T-cell (primary cell): ENCODE data around the gene PTEN. TPM values are rescaled to one million over a fixed set of nuclear protein-coding genes. Genes with fewer than 3 reads are reported as not detected.
"Not testable (repeated sequence)": the region's sequence is repeated elsewhere in the genome, so short reads cannot be mapped to it uniquely, and the experiment has no call there.

Experiments used
- ATAC-seq, 4 experiments: fragments of 200-7000 bp in 3 of 4; fragments of 150-1000 bp in 1 of 4; cut with Tn5 transposase; replicated peaks in 1 of 4; 1 replicate in 3 of 4; 2 replicates in 1 of 4; pipeline ENCODE4 v1.10.0; 2021; ENCODE audit warnings: moderate library complexity in 3 of 4, mild to moderate bottlenecking in 2 of 4, moderate number of reproducible peaks in 1 of 4
- CTCF ChIA-PET, 2 donors: fragments of 300-600 bp; sonication (Branson Sonifier 250); formaldehyde crosslinking; loops; one replicate each; lab custom pipeline; 2022; ENCODE audit warnings: antibody characterized with exemption in 2 of 2; lab: Charles Lee
- POLR2A ChIA-PET, 2 donors: fragments of 300-600 bp; sonication (Branson Sonifier 250); formaldehyde crosslinking; loops; one replicate each; lab custom pipeline; 2022; ENCODE audit warnings: antibody characterized with exemption in 2 of 2; lab: Charles Lee
- DNase-seq, 35 experiments: peaks; one replicate each; pipeline versions ENCODE4 v3.0.0 to v3.0.0-alpha.2; 2013 to 2023
- H3K27ac ChIP-seq: one replicate; pipeline ENCODE4 v1.5.1; 2013; ENCODE audit warnings: low read length
- H3K27me3 ChIP-seq, 2 experiments: replicated peaks in 1 of 2; 1 replicate in 1 of 2; 2 replicates in 1 of 2; pipeline versions ENCODE4 v1.6.1 to v1.7.0; 2013; ENCODE audit warnings: low read length in 1 of 2, mixed read lengths in 1 of 2; ENCODE audit not compliant: control insufficient read depth in 2 of 2, insufficient read depth in 2 of 2; ENCODE audit errors: extremely low read depth in 1 of 2
- H3K36me3 ChIP-seq, 2 donors: 1 replicate in 1 of 2; 2 replicates in 1 of 2; pipeline versions ENCODE4 v1.6.1 to v1.7.0; 2013; ENCODE audit warnings: low read length in 1 of 2; ENCODE audit not compliant: control insufficient read depth in 2 of 2, insufficient read depth in 1 of 2; ENCODE audit errors: extremely low read depth in 1 of 2
- H3K4me1 ChIP-seq, 2 experiments: 1 replicate in 1 of 2; 2 replicates in 1 of 2; pipeline versions ENCODE4 v1.6.1 to v1.7.0; 2013; ENCODE audit warnings: low read length in 2 of 2, mixed read lengths in 1 of 2; ENCODE audit not compliant: insufficient read depth in 2 of 2, control insufficient read depth in 1 of 2; ENCODE audit errors: extremely low read depth in 1 of 2
- H3K4me3 ChIP-seq, 2 donors: 1 replicate in 1 of 2; 2 replicates in 1 of 2; pipeline versions ENCODE4 v1.5.1 to v1.7.0; 2013; ENCODE audit warnings: mild to moderate bottlenecking in 2 of 2, low read length in 1 of 2, moderate library complexity in 1 of 2; ENCODE audit not compliant: control insufficient read depth in 1 of 2; ENCODE audit errors: extremely low read depth in 1 of 2
- H3K9me3 ChIP-seq: 2 replicates; pipeline ENCODE4 v1.7.0; 2013
- H3K27ac Mint-ChIP-seq, 2 donors: one replicate each; pipeline ENCODE4 v1.8.0; 2020 to 2021; ENCODE audit warnings: mild to moderate bottlenecking in 2 of 2, mixed read lengths in 2 of 2
- H3K27me3 Mint-ChIP-seq, 2 donors: one replicate each; pipeline ENCODE4 v1.8.0; 2021 to 2022; ENCODE audit warnings: mixed read lengths in 2 of 2
- H3K36me3 Mint-ChIP-seq: one replicate; pipeline ENCODE4 v1.8.0; 2021; ENCODE audit warnings: mixed read lengths
- H3K4me1 Mint-ChIP-seq, 3 donors: one replicate each; pipeline ENCODE4 v1.8.0; 2020 to 2022; ENCODE audit warnings: mixed read lengths in 3 of 3, mild to moderate bottlenecking in 1 of 3
- H3K4me3 Mint-ChIP-seq, 3 donors: one replicate each; pipeline ENCODE4 v1.8.0; 2020 to 2022; ENCODE audit warnings: mild to moderate bottlenecking in 3 of 3, mixed read lengths in 3 of 3, moderate library complexity in 3 of 3
- H3K9me3 Mint-ChIP-seq, 3 donors: one replicate each; pipeline ENCODE4 v1.8.0; 2020 to 2022; ENCODE audit warnings: mixed read lengths in 3 of 3
- WGBS: methylation state at CpG from one replicate; pipeline ENCODE4 v1.1.5; 2013; ENCODE audit warnings: missing lambda C conversion rate; ENCODE audit not compliant: insufficient coverage; 5-methylcytosine and 5-hydroxymethylcytosine counted together
- total RNA-seq, 35 experiments: library from RNA in 6 of 35; stranded (reverse) in 6 of 35; fragments of 120-200 nt in 1 of 35; gene quantifications; one replicate each; pipeline versions ENCODE4 v1.2.1 to v1.2.4 and lab custom pipeline; 2013 to 2026

The PTEN gene
- total RNA-seq, 5 donors from 2014 or later (not counting 1 experiment from before 2014, with no cell fraction given) = 59.9 to 98.7 (median 66.9) TPM

- no peak overlapping the region for H3K27ac Mint-ChIP-seq
- no peak overlapping the region for H3K27ac ChIP-seq
- CTCF ChIA-PET = interaction anchor here in 1 of 2 donors (0.7 kb wide), 1 partner anchor 519 kb away, joined by 3 read pairs; no protein-coding TSS in a partner anchor
- H3K9me3 Mint-ChIP-seq = no peaks in the 10 kb centered on the region
- no peak overlapping the region for H3K4me3 Mint-ChIP-seq
- no peak overlapping the region for H3K4me3 ChIP-seq
- no peak for DNase-seq
- H3K27me3 Mint-ChIP-seq = no peaks in the 10 kb centered on the region
- WGBS = 100% methylated on average over 3 of the region's 4 CpGs
- H3K4me1 ChIP-seq = no peaks in the 10 kb centered on the region
- H3K36me3 ChIP-seq = no peaks in the 10 kb centered on the region
- POLR2A ChIA-PET = no interaction called here
- peaks cover 3% of the 10 kb centered on the region for H3K36me3 Mint-ChIP-seq
- H3K9me3 ChIP-seq = no peaks in the 10 kb centered on the region
- H3K27me3 ChIP-seq = no peaks in the 10 kb centered on the region
- no peak for ATAC-seq
- H3K4me1 Mint-ChIP-seq = no peaks in the 10 kb centered on the region
Observed at GRCh38 chr10:87843714-87844113, 19.7 kb upstream of the PTEN start.

GRCh38 chr10:87844837-87845623 lies 18.4 kb upstream of the PTEN start:
- H3K4me1 Mint-ChIP-seq = no peaks in the 10 kb centered on the region
- CTCF ChIA-PET = interaction anchor here (0.8 to 1.6 kb wide), 3 partner anchors 541 to 708 kb away, joined by 3 to 8 read pairs (median 4); no protein-coding TSS in a partner anchor
- no peak for ATAC-seq

GRCh38 chr10:87845624-87845998 lies 17.8 kb upstream of the PTEN start:
- DNase-seq (no peak), ATAC-seq (no peak)
- no peaks in the 10 kb centered on the region for H3K4me1 Mint-ChIP-seq
- no peak overlapping the region for H3K27ac ChIP-seq
- ChIA-PET POLR2A (no interaction called here), CTCF (interaction anchor here (0.8 to 1.6 kb wide), 3 partner anchors 541 to 708 kb away, joined by 3 to 8 read pairs (median 4); no protein-coding TSS in a partner anchor)
- no CpG with 5 or more reads among the region's 3 CpGs for WGBS
- no peaks in the 10 kb centered on the region for H3K9me3 Mint-ChIP-seq
- no peak overlapping the region for H3K27ac Mint-ChIP-seq
- H3K36me3 ChIP-seq = no peaks in the 10 kb centered on the region
- no peak overlapping the region for H3K4me3 Mint-ChIP-seq
- H3K9me3 ChIP-seq = no peaks in the 10 kb centered on the region
- no peak overlapping the region for H3K4me3 ChIP-seq
- no peaks in the 10 kb centered on the region for H3K27me3 ChIP-seq
- no peaks in the 10 kb centered on the region for H3K36me3 Mint-ChIP-seq
- no peaks in the 10 kb centered on the region for H3K27me3 Mint-ChIP-seq
- H3K4me1 ChIP-seq = no peaks in the 10 kb centered on the region

More at GRCh38 chr10:87844837-87845623, 18.4 kb upstream of the PTEN start:
- Histone ChIP-seq H3K27ac (no peak overlapping the region), H3K4me1 (no peaks in the 10 kb centered on the region), H3K4me3 (no peak overlapping the region), H3K27me3 (no peaks in the 10 kb centered on the region), H3K36me3 (no peaks in the 10 kb centered on the region), H3K9me3 (no peaks in the 10 kb centered on the region)
- WGBS = no CpG with 5 or more reads among the region's 1 CpG
- H3K27ac Mint-ChIP-seq = no peak overlapping the region
- H3K27me3 Mint-ChIP-seq = no peaks in the 10 kb centered on the region
- no peaks in the 10 kb centered on the region for H3K9me3 Mint-ChIP-seq
- DNase-seq = no peak
- POLR2A ChIA-PET = no interaction called here
- H3K4me3 Mint-ChIP-seq = no peak overlapping the region
- H3K36me3 Mint-ChIP-seq = no peaks in the 10 kb centered on the region

GRCh38 chr10:87846023-87846422 lies 17.4 kb upstream of the PTEN start:
- H3K4me1 ChIP-seq = peaks cover 0 to 2% of the 10 kb centered on the region in 2 experiments
- Mint-ChIP-seq H3K27ac (no peak overlapping the region), H3K9me3 (no peaks in the 10 kb centered on the region), H3K36me3 (no peaks in the 10 kb centered on the region), H3K4me1 (peaks cover 0 to 3% (median 3%) of the 10 kb centered on the region in 3 donors), H3K27me3 (no peaks in the 10 kb centered on the region), H3K4me3 (no peak overlapping the region)
- H3K9me3 ChIP-seq = no peaks in the 10 kb centered on the region
- no peak for ATAC-seq
- no peaks in the 10 kb centered on the region for H3K36me3 ChIP-seq
- no peak overlapping the region for H3K27ac ChIP-seq
- whole genome bisulfite sequencing = 100% methylated on average over 2 of the region's 7 CpGs
- no peaks in the 10 kb centered on the region for H3K27me3 ChIP-seq
- ChIA-PET CTCF (interaction anchor here (0.8 to 1.6 kb wide), 3 partner anchors 540 to 707 kb away, joined by 3 to 8 read pairs (median 4); no protein-coding TSS in a partner anchor), POLR2A (interaction anchor here in 1 of 2 donors (0.6 to 0.7 kb wide), 2 partner anchors 7 to 27 kb away, joined by 7 to 8 read pairs; no protein-coding TSS in a partner anchor)
- no peak for DNase-seq
- H3K4me3 ChIP-seq = no peak overlapping the region

GRCh38 chr10:87846711-87847110 lies 16.7 kb upstream of the PTEN start:
- CTCF ChIA-PET = not testable (repeated sequence)

GRCh38 chr10:87847550-87847949 lies 15.9 kb upstream of the PTEN start:
- ChIA-PET CTCF (no interaction called here), POLR2A (interaction anchor here in 1 of 2 donors (0.5 kb wide), 1 partner anchor 73 kb away, joined by 4 read pairs; no protein-coding TSS in a partner anchor)
- Histone ChIP-seq H3K27ac (no peak overlapping the region), H3K4me3 (no peak overlapping the region), H3K9me3 (no peaks in the 10 kb centered on the region), H3K36me3 (no peaks in the 10 kb centered on the region), H3K27me3 (no peaks in the 10 kb centered on the region), H3K4me1 (peaks cover 0 to 2% of the 10 kb centered on the region in 2 experiments)
- H3K4me3 Mint-ChIP-seq = no peak overlapping the region
- H3K4me1 Mint-ChIP-seq = peaks cover 0 to 5% (median 4%) of the 10 kb centered on the region in 3 donors
- no peaks in the 10 kb centered on the region for H3K36me3 Mint-ChIP-seq
- ATAC-seq = no peak
- no peaks in the 10 kb centered on the region for H3K9me3 Mint-ChIP-seq
- H3K27me3 Mint-ChIP-seq = no peaks in the 10 kb centered on the region
- H3K27ac Mint-ChIP-seq = no peak overlapping the region
- no peak for DNase-seq

More at GRCh38 chr10:87846711-87847110, 16.7 kb upstream of the PTEN start:
- H3K4me3 Mint-ChIP-seq, H3K9me3 Mint-ChIP-seq, H3K27ac ChIP-seq, H3K27ac Mint-ChIP-seq, DNase-seq, H3K4me3 ChIP-seq, H3K27me3 Mint-ChIP-seq, H3K9me3 ChIP-seq, H3K36me3 Mint-ChIP-seq, H3K4me1 Mint-ChIP-seq, H3K36me3 ChIP-seq, H3K4me1 ChIP-seq, H3K27me3 ChIP-seq, ATAC-seq: not testable (repeated sequence)
- POLR2A ChIA-PET = interaction anchor here in 1 of 2 donors (0.6 to 0.7 kb wide), 2 partner anchors 8 to 27 kb away, joined by 7 to 8 read pairs; no protein-coding TSS in a partner anchor
- WGBS = no CpG with 5 or more reads among the region's 8 CpGs
